HG03103 (cell line): Measurements from ENCODE around the gene OR13C2.
"Not testable (repeated sequence)": the region's sequence is repeated elsewhere in the genome, so short reads cannot be mapped to it uniquely, and the experiment has no call there.

ENCODE experiments used
- ATAC-seq: cut with Tn5 transposase; IDR thresholded peaks from one replicate; pipeline ENCODE4 v1.9.1; 2021; ENCODE audit warnings: low read depth; ENCODE audit not compliant: unreplicated experiment

OR13C2 gene

GRCh38 chr9:104605527-104605926 lies at the start of gene OR13C2:
Gene OR13C2, minus strand, starts transcription at chr9:104605627. Its CDS starts 0 bp downstream, at chr9:104605627.
- not testable (repeated sequence) for ATAC-seq

- no peak for ATAC-seq
Measured at GRCh38 chr9:104635456-104635855, 30.0 kb upstream of the OR13C2 start.

DNA sequence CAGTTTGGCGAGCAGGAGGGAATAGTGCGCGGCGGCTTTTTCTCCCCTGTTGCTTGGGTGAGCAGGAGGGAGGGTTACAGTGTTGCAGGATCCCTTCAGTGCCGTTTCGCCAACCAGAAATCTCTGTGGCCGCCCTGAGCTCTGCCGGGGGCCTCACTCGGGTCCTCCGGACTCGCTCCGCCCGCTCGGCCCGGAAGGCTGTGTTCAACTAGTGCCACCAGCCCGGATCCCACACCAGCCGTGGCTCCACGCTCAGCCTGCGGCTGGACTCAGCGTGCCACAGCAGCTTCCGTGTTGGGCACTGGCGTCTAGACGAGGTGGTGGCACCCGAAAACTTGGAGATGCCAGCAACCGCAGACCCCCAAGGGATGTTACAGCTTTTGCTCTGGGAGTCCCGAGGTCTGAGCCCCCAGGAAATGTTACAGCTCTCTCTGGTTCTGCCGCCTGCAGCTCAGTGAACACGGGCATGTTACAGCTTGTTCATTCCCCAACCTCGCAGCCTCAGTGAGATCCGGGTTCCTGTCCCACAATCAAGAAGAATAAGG lies 28.6 kb upstream of the OR13C2 start:
- ATAC-seq, result no peak

DNA sequence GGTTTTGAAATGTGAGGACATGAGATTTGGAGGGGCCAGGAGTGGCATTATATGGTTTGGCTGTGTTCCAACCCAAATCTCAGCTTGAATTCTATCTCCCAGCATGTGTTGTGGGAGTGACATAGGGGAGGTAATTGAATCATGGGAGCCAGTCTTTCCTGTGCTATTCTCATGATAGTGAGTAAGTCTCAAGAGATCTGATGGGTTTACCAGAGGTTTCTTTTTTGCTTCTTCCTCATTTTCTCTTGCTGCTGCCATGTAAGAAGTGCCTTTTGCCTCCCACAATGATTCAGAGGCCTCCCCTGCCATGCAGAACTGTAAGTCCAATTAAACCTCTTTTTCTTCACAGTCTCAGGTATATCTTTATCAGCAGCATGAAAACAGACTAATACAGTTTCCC lies 20.5 kb upstream of the OR13C2 start:
- not testable (repeated sequence) for ATAC-seq

- ATAC-seq, result no peak
Measured at GRCh38 chr9:104618104-104618503, 12.7 kb upstream of the OR13C2 start, which contains the start of gene OR13C9. Gene OR13C9, minus strand, starts transcription at chr9:104618204. Its CDS starts 0 bp downstream, at chr9:104618204.

DNA sequence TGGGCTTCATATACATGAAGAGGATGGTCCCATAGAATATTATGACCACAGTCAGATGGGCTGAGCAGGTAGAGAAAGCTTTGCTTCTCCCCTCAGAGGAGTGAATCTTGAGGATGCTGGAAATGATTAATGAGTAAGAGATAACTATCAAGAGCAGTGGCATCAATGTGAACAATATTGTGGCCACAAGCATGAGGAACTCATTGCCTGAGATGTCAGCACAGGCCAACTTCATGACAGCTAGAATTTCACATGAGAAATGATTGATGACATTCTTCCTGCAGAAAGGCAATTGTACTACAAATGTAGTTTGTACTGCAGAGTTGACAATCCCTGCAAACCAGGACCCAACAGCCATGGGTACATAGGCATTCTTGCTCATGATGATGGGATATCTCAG lies 12.0 kb upstream of the OR13C2 start:
- no peak for ATAC-seq

GRCh38 chr9:104611213-104611612 lies 5.8 kb upstream of the OR13C2 start:
- no peak for ATAC-seq

- no peak for ATAC-seq
Measured at GRCh38 chr9:104608336-104608735, 2.9 kb upstream of the OR13C2 start.

- ATAC-seq, result no peak
Measured at GRCh38 chr9:104606152-104606551, 725 bp upstream of the OR13C2 start.

GRCh38 chr9:104604801-104605200 lies 626 bp downstream of the OR13C2 start:
- ATAC-seq, result no peak

- not testable (repeated sequence) for ATAC-seq
Measured at GRCh38 chr9:104599313-104599712, 6.1 kb downstream of the OR13C2 start, which contains the start of gene OR13C5. Gene OR13C5, minus strand, starts transcription at chr9:104599413. Its CDS starts 0 bp downstream, at chr9:104599413.

DNA sequence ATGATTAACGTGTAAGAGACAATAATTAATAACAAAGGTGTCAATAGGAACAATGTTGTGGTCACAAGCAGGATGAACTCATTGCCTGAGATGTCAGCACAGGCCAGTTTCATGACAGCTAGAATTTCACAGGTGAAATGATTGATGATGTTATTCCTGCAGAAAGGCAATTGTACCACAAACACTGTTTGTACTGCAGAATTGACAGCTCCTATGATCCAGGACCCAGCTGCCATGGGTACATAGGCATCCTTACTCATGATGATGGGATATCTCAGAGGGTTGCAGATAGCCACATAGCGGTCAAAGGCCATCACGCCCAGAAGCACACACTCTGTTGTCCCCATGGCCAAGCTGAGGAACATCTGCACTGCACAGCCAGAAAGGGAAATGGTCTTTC lies 6.7 kb downstream of the OR13C2 start:
- not testable (repeated sequence) for ATAC-seq

DNA sequence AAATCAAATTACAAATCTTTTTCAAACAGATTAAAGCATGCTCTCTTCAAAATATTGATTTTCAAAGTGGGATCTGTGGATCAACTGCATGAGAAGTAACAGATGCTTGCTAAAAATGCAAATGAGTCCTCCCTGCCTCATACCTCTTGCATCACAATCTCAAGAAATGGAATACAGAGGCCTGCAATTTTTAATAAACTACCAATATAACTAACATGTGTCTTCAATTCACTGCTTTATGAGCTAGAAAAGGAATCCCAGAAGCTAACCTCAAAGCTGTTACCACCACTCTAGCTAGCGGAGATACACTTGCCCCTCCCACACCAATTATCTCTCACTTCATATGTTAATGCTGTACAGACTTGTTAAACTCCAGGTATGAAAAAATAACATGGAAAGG lies 15.8 kb downstream of the OR13C2 start:
- no peak for ATAC-seq

DNA sequence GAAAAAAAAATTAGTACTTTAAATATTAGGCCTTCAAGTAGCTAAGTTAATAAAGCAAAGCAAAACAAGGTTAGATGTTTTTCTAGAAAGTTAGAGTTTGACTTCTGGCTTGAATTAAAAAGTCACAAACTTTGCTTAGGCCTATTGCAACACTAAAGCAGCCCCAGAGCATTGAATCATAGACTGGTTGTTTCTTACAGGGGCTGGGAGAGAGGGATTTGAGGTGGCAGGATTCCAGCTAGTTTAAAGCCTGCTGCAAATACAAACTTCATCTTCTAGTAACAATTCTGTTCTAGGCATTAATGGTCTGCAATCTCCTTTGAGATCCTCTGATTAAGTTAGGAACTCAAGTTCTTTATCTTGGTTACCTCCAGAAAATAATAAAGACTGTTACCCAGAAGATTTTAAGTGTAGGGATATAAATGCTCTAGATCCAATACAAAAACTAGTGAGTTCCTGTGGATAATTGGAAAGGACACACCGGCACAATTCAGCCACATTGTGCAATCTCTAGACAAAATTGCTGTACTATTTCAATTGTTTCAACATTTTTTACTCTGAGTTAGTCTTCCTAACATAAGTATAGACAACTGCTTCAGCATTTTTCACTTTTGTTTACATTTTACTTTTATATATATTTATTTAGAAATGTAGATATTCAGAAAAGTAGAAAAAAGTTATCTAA lies 18.8 kb downstream of the OR13C2 start:
- ATAC-seq, result no peak

- no peak for ATAC-seq
Measured at GRCh38 chr9:104580562-104580961, 24.9 kb downstream of the OR13C2 start.

DNA sequence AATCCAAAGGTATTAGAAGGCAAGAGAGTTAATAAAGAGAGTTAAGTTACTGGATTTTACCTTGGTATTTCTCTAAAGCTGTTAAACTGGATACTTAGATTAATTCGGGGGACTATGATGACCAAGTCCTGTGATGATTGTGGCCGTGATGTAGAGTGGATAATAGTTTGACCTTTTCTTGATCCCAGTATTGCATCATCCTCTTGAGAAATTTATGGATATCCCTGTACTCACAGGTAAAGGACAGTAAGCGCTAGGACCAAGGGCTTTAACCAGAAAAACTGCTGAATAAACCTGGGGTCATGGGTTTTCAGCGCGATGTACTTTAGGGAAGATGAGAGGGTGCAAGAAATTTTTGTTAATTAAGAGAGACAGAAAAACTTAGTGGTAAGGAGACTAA lies 28.2 kb downstream of the OR13C2 start:
- no peak for ATAC-seq

GRCh38 chr9:104575456-104575855 lies 30.0 kb downstream of the OR13C2 start:
- ATAC-seq, result no peak

- ATAC-seq, result no peak
Measured at GRCh38 chr9:104572612-104573011, 32.8 kb downstream of the OR13C2 start.

DNA sequence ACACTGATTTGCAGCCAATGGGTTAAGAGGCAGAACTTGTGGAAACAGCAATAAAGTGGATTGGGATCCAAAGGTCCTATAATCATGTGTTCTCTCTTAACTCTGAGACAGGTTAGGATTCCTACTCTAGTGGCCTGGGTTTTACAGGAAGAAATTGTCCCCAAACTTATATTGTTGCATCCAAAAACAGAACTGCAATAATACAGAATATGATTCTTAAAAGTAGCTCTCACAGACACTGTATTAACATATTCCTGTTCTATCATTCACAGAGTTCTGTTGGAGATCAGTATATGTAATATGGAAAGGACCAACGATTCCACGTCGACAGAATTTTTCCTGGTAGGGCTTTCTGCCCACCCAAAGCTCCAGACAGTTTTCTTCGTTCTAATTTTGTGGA lies 36.6 kb downstream of the OR13C2 start, which contains the start of gene OR13C8:
Gene OR13C8 (plus strand): TSS at position 301 of the 400 bp plus-strand sequence. CDS start 0 bp downstream, at position 301.
- no peak for ATAC-seq

DNA sequence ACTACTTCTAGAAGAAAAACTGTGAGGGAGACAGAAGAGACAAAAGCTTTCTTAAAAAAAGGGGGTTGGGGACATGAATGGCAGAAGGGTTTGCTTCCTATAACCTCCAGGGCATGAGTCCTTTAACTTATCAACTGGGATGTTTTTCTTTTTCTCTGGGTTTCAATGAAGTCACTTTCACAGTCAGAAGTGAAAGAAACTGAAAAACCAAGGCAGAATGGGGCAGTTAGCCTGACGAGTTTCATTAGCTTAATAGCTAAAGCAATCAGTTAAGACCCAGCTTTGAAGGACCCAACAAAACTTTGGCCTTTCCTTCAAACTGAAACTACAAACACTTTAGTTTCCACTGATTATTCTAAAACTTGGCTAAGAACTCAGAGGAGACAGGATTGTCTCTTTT lies 41.1 kb downstream of the OR13C2 start:
- ATAC-seq, result no peak

GRCh38 chr9:104556830-104557634 lies 48.4 kb downstream of the OR13C2 start:
- no peak for ATAC-seq
